Activated CD4-positive, alpha-beta T cell treated with anti-CD3 and anti-CD28 coated beads, Interleukin-2, amount 50 U/mL, for 1 hour (primary cell): ENCODE data around the gene FHOD1.

Source experiments
- DNase-seq: peaks from one replicate; pipeline ENCODE4 v3.0.0-alpha.2; 2020

The FHOD1 gene

GRCh38 chr16:67248401-67249177 lies 1.3 kb upstream of the FHOD1 start, which contains the start of gene SLC9A5:
SLC9A5 (plus strand) TSS chr16:67248979; CDS start chr16:67249015, 36 bp downstream.
- DNase-seq, result no peak

DNA sequence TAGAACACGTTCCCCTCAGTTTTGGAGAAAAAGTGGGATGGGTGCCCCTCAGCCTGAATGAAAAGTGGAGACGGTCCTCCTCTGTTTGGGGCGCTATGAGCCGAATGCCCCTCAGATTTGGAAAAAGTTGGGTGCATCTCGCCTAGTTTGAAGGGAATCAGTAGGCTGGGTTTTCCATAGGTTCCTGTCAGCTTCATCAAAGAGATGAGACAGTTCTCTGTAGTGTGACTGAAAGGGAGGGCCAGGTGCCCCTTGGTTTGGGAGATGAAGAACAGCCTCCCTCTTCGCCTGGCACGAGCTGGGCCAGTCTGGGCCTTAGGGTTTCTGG lies 756 bp upstream of the FHOD1 start:
- DNase-seq, result no peak

DNA sequence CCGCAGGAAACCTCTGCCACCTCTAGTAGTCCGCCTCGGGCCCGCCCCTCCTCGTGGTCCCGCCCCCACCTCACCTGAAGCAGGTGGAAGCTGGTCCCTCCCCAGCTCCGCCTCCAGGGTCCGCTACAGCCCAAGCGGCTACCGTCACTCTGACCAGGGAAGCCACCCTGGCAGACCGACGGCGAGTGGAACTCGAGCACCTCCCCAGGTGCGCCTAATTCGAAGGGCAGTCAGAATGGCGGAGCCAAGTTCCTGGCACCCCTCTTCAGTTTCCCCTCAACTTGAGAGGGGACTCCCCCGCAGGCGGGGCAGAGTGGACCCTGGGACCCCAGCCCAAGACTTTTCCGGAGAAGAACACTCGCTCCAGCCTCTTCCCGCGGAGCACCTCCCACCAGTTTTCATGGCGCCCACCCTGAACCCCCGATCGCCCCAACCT lies 507 bp downstream of the FHOD1 start:
- DNase-seq, result peak; percentile 42

- peak; percentile 26 for DNase-seq
These were observed 1.1 kb downstream of the FHOD1 start for GRCh38 chr16:67246081-67246755.

DNA sequence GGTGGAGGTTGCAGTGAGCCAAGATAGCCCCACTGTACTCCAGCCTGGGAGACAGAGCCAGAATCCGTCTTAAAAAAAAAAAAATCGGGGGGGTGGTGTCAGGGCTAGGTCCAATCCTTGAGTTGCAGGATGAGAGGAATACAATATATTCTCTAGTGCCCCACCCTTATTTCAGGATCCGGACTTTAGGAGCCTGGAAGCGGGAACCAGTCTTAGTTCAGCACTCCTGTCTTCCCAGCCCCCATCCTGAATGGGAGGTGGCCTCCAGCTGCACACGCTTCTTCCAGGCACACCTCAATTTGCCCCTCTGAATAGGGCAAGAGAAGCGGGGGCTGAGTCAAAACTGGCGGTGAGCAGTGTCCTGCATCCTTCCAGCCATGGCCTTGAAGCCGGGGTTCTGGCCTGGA lies 1.6 kb downstream of the FHOD1 start:
- DNase-seq, result no peak

DNA sequence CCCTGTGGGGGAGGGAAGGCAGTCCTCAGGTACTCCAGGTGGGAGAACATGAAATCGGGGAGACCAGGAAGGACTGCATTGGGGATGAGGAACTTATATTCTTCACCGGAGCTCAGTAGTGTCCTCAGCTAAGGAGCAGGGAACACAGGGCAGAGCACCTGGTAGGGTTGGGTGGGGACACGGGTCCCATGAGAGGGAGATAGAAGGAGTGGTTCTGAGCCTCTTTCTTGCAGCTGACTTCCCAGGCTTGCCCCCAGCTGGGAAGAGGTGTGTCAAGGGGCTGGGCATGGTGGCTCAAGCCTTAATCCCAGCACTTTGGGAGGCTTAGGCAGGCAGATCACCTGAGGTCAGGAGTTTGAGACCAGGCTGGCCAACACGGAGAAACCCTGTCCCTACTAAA lies 2.1 kb downstream of the FHOD1 start:
- DNase-seq, result no peak

DNA sequence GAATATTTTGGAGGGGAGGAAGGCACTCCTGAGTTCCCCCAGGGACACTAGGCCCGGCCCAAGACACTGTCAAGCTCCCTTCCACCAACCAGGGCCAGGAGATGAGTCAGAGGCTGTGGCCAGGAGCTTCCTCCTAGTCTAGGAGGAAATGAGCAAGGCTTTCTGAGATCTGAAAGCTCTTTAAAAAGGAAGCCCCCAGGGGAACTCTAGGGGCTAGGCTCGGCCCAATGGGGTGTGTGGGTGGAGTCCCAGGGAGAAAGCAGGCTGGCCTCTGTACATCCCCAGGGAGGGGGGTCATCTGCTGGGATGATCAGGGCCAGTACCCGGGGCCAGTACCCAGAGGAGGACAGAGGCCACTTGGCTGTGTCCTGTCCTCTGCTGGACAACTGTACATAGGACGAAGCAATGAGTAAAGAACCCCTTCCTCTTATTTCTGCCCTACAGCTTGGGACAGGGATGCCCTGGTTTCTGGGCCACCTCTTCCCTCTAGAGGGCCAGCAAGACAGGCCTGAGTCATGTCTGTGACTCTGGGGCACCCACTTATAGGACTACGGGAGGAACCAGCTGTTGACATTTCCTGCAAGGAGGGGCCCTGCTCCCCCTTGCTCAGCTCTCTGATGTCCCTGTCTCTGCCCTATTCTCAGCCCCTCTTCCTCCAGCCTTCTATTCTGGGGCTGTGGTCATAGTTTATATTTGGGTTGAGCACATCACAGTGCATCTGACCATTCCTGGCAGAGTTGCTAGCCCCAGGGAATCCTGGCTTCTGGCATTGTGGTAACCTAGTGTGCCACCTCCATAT lies 2.7 kb downstream of the FHOD1 start:
- DNase-seq, result peak; percentile 69

DNA sequence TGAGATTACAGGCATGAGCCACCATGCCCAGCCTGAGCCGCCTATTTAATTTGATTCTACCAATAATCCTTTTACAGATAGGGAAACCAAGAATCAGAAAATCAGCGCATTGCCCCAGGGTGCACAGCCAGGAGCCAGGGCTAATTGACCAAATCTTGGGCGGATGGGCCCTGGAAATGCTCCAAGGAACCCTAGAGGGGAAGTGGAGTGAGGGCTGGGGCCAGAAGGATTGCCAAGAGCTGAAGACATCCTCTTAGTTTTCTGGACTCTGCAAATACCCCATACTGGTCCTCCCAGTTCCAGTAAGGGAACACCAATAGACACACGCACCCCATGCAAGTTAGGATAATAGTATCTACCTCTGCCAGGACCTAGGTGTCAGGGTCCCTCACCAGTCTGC lies 3.8 kb downstream of the FHOD1 start:
- no peak for DNase-seq

DNA sequence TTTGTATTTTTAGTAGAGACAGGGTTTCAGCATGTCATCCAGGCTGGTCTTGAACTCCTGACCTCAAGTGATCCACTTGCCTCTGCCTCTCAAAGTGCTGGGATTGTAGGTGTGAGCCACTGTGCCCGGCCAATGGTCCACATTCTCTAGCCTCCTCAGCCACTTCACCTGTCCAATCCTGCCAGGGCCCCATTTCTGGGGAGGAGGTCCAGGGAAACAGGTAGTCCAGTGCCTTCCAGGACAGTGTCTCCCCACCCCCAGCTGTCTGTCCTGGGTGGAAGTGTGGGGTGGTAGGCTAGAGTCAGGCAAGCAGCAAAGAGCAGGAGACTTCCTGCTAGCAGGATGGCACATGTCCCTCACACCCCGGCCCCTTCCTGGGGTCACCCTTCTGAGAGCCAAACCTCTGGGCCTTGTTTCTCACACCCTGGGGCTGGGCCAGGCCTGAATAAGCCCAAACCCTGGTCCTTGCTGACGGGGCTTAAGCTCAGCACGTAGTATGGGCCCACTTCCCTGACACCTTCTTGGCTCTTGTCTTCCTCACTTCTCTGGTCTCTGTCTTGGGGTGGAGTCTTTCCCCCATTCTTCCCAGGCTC lies 5.0 kb downstream of the FHOD1 start:
- DNase-seq, result no peak

DNA sequence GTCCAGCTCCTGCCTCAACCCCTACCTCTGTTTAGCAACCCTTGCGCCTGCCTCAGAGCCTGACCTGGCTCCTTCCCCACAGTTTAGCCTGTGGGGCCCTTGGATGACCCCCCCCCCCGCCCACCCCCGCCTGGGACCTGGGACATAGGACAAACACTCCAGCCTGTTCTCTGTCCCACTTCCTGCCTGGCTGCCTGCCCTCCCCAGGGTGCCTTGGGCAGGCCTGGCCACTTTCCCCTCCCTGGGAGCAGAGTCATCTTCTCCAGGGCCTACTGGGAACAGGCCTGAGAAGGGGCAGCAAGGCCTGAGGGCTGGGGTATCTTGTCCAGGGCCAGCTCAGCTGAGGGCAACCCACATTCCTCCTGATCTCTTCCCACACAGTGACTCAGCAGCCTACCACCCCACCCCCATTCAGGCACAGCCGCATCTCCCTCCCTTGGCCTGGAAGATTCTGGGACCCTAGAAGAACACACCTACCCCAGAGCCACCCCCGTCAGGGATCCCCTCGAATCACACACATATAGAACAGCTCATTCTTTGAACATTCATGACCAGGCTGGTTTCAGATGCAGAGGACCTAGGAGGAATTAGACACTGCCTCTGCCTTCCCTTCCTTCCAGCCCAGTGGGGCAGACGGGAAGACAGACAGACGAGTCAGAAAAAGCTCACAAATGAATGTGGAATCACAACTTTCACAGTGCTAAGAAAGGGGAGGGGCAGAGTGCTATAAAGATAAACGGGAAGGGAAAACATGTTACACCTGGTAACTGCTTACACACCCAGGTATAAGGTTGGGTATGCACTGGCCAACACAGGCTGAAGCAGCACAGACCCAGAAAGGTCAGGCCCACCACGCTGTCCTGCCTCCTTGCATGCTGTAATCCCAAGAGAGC lies 6.0 kb downstream of the FHOD1 start:
- no peak for DNase-seq

DNA sequence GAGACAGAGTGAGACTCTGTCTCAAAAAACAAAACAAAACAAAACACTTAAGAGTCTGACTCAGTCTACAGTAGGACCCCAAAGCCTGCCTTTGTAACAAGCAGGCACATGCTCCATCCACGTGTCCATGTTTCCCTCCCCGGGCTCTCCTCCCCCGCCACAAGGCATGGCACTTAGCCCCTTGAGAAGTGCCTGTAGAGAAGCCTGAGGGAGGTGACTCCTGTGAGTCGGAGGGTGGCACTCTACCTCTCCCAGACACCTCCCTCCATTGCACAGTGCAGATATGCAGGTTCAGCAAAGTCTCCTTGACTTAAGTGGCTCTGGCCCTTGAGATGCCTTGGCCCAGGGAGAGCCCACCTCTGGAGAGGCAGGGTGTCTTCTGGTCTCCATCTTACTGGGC lies 6.8 kb downstream of the FHOD1 start:
- DNase-seq, result no peak

- no peak for DNase-seq
These were observed 8.3 kb downstream of the FHOD1 start for GRCh38 chr16:67238806-67239470.

DNA sequence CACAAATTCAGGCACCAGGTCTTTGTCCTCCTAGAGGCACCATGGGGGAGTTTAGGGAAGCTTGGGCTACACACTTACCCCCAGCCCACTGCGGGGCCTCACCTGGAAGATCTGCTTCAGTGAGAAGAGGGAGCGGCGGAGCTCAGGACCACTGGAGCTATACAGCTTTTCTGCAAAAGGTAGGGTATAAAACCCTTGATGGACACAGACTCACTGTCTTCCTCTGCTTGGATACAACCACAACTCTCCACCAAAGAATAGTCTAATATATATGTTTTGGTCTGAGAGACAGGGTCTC lies 9.1 kb downstream of the FHOD1 start:
- DNase-seq, result no peak

GRCh38 chr16:67237396-67238277 lies 9.6 kb downstream of the FHOD1 start:
- DNase-seq, result no peak

GRCh38 chr16:67236563-67237395 lies 10.5 kb downstream of the FHOD1 start:
- DNase-seq, result peak; percentile 79

GRCh38 chr16:67235816-67236562 lies 11.3 kb downstream of the FHOD1 start:
- DNase-seq, result peak; percentile 54

DNA sequence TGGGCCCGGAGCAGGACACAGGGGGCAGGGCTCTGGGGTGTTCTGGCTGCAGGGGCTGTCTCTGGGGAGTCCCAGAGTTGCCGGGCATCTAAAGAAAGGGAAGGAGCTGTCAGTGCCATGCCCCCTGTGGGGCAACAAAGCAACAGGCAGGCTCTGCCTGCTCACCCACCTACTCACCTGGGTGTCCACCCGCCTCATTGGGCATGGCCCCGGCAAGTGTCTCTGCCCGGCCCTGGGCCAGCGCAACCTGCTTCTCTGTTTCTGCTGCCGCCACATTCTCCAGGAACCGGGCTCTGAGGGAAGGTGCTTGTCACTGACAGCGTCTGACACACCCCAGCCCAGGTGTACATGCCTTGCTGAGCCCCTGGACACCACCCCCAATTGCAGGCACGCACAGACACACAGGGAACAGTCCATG lies 13.1 kb downstream of the FHOD1 start:
- no peak for DNase-seq

GRCh38 chr16:67233596-67233995 lies 13.7 kb downstream of the FHOD1 start:
- DNase-seq, result no peak
